SK-N-DZ (cell line): ENCODE measurements around the gene FNDC8.
"Not testable (repeated sequence)": the region's sequence is repeated elsewhere in the genome, so short reads cannot be mapped to it uniquely, and the experiment has no call there.

Source experiments
- DNase-seq: peaks from one replicate; pipeline ENCODE4 v3.0.0-alpha.2; 2015; ENCODE audit warnings: low spot score

Gene FNDC8

GRCh38 chr17:35141681-35142466, 20.5 kb downstream of the FNDC8 start, which contains the start of gene NLE1:
TSS of gene NLE1 (minus strand) at chr17:35142303. CDS start at chr17:35142275, 28 bp downstream.
- peak; percentile 85 for DNase-seq

DNA sequence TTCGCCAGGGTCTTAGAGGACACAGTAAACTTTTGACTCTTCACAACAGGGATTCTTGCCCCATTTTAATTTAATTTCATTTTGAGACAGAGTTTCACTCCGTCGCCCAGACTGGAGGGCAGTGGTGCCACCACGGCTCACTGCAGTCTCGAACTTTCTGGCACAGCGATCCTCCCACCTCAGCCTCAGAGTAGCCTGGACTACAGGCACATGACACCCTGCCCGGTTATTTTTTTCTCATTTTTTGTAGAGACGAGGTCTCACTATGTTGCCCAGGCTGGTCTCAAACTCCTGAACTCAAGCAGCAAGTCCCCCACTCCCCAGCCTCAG, 21.0 kb downstream of the FNDC8 start:
- no peak for DNase-seq

DNA sequence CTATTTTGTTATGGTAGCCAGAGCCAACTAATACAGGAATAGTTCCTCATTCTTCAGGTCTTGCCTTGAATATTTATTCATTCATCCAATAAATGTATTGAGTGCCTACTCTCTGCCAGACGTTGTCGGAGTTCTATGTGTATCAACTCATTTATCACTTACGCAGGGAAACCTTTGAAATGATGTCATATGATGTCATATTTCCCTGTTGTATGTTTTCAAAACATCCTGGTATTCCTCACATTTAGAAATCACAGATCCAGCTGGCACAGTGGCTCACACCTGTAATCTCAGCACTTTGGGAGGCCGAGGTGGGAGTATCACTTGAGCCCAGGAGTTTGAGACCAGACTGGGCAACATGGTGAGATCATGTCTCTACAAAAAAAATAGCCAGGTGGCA, 23.4 kb downstream of the FNDC8 start:
- no peak for DNase-seq

GRCh38 chr17:35146214-35146833, 24.9 kb downstream of the FNDC8 start:
- no peak for DNase-seq

DNA sequence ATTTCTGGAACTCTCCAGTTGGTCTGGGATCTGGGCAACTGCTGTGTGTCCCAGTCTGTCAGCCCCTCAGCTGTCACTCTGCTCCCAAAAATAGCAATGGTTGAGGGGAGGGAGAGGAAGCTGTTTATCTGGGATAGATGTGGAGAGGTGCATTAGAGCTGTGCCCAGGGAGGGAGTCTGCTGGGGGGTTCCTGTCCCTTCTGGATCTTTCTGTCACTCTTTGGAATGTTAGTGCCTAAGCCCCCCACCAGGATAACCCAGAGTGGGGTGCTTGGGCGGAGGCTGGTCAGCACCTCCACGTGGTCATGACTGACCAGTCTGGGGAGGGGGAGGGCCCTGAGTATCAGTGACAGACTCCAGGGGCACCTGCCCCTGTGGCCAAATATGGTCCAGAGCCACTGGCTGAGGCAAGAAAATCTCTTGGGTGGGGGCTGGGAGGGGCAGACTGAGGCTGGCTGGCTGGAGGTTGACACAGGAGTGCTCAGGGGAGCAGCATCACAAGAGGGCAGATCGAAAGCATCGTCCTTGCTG, 26.0 kb downstream of the FNDC8 start, which contains the start of gene UNC45B:
UNC45B (plus strand) TSS at position 443 of the 531 bp plus-strand sequence. CDS start 447 bp downstream, outside the sequence.
- no peak for DNase-seq

GRCh38 chr17:35148144-35148543, 26.7 kb downstream of the FNDC8 start:
- DNase-seq, result no peak

DNA sequence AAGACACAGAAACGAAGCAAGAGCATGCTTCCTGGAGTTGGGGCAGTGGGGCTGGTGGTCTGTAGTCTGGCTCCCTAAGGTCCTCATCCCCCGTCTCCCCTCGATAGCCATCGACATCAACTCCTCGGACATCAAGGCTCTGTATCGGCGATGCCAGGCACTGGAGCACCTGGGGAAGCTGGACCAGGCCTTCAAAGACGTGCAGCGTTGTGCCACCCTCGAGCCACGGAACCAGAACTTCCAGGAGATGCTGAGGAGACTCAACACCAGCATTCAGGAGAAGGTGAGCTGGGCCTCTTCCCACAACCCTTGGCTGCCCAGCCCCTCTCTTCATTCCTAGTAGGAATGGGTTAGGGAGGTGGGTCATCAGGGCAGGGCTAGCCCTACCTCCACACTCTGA, 28.5 kb downstream of the FNDC8 start:
- no peak for DNase-seq

- DNase-seq, result not testable (repeated sequence)
Measured at GRCh38 chr17:35151080-35151479, 29.7 kb downstream of the FNDC8 start.

DNA sequence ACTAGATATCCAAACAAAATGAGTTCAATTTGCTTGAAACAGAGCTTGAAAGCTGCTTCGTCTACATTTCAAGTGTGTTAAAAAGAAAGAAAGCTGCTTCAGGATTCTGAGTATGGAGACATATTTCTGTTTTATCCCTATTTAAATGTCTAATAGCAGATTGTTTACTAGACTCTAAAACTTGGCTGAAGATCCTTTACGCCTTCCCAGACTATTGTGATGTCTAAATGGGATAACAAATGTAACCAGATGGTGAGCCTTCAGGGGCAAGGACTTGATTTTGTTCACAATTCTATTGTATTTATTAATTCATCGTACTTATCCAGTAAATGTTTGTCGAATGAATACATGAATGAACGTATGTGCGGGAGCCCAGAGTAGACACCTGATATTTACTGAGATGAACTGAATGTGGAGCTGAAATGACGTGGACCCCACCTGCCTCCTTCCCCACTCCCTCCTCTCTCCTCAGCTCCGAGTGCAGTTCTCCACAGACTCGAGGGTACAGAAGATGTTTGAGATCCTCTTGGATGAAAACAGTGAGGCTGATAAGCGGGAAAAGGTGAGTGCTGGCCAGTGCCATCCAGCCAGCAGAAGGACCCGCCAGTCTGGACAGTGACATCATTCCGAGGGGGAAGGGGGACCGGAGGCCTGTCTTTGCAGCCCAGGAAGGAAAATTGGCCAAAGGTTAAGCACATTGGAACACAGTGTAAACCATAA, 31.2 kb downstream of the FNDC8 start:
- DNase-seq, result no peak

DNA sequence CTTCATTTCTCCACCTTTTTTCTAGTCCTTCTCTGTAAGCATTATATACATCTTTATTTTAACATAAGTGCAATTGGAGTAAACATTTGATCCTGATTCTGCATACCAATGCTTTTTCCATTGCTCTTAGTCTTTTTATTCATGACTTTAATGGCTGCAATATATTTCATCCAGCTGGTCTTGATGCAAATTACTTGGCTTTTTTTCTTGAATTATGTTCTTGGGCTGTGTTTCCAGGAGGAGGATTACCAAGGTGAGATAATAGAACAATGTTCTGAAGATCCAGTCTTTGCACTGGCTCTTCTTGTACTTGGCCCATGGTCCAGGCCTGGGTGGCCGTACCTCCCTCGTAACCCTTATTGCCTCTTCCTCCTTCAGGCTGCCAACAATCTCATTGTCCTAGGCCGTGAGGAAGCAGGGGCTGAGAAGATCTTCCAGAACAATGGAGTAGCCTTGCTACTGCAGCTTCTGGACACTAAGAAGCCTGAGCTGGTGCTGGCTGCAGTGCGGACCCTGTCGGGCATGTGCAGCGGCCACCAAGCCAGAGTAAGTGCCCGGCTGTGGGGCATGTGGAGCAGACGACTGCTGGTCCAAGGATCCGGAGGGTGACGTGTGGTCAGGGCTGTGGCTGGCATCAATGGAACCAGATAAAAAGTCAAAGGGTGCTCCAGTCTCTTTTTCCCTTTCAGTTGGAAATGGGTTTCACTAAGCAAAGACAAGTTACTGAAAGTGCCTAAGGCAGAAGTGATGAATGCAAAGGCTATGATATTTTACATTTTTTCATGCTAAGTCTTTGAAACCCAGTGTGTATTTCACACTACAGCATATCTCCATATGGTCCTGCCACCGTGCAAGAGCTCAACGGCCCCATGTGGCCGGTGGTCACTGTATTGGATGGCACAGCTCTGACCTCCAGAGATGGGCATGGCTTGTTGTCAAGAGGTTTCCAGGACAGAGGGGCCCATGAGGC, 33.1 kb downstream of the FNDC8 start:
- no peak for DNase-seq

DNA sequence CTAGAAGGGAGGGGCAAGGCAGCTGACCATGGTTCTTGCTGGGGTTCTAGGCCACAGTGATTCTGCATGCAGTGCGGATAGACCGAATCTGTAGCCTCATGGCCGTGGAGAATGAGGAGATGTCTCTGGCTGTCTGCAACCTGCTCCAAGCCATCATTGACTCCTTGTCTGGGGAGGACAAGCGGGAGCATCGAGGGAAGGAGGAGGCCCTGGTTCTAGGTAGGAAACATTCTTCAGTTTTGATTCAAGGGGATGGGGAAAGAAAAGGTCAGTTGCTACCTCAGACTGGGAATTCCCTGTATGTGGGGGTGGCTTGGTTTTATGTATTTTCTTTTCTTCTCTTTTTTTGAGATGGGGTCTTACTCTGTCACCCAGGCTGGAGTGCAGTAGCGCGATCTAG, 33.8 kb downstream of the FNDC8 start:
- no peak for DNase-seq

DNA sequence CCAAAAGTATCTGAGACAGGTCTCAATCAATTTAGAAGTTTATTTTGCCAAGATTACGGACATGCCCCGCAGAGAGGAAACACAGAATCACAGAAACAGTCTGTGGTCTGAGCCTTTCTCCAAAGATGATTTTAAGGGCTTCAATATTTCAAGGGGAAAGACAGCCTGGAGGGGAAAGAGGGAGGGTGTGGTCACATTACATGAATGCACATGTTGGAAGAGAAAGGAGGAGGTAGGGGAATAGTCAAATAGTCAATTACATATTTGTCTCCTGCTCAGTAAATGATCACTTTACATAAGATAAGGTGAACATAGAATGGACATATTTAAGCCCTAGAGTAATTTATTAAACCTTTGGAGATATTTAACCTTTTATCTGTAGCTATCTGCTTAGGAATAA, 38.5 kb downstream of the FNDC8 start:
- no peak for DNase-seq

DNA sequence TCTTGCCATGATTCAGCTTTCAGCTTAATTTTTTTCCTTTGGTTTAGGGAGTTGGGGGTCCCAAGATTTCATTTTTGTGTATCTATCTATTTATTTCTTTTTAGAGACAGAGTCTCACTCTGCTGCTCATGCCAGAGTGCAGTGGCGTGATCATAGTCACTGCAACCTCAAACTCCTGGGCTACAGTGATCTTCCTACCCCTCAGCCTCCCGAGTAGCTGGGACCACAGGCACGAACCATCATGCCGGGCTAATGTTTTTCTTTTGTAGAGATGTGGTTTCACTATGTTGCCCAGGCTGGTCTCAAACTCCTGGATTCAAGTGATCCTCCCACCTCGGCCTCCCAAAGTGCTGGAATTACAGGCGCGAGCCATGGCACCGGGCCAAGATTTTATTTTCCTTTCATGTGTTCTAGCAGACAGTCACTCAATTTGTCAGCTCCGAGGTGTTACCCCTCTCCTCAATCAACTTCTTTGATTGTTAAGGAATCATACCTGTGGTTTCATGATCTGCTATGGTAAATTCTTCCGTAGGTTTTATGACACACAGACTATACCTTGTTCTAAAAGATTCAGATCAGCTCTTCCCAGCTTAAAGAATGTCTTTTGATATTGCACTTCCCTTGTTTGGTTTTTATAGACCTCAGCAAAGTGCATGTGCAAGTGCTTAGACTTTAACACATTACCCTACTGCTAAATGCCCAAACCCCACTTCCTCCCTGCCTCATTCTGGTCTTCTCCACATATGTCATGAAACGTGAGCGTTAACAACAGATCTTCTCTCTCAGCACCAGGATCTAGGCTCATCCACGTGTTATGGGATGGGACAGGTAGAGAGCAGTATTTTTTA, 39.2 kb downstream of the FNDC8 start:
- no peak for DNase-seq

DNA sequence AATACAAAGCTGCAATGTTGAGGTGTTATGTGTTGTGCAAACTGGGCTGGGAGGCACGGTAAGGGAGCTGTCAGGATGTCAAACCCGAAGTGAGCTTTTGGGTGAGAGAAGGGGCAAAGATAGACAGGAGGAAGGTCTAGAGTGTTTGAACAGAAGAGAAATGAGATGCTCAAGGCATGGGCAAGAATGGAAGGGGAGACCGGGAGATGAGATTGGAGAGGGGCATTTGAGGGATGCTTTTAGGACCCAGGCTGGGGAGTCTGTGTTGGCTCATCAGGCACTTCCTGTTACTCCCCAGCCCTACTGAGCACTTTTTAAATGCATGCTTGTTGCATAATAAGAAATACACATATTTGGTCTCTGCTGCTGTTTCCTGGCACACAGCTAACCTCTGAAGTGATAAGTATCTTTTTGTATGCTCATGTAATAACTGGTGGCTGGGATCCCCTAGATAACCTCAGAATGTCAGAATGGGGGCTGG, 39.9 kb downstream of the FNDC8 start:
- no peak for DNase-seq

- DNase-seq, result no peak
Measured at GRCh38 chr17:35162755-35163154, 41.3 kb downstream of the FNDC8 start.

DNA sequence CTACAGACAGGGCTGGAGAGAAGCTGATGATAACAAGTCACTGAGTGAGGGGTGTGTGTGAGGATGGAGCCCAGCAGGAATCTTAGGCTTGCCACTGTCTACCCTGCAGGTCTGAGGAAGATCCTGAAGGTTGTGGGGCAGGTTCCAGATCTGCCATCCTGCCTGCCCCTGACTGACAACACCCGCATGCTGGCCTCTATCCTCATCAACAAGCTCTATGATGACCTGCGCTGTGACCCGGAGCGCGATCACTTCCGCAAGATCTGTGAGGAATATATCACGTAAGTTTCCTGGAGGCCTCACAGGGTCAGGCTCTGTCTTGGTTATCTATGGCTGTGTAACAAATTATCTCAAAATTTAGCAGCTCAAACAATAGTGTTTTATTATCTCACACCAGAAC, 42.5 kb downstream of the FNDC8 start:
- DNase-seq, result no peak

DNA sequence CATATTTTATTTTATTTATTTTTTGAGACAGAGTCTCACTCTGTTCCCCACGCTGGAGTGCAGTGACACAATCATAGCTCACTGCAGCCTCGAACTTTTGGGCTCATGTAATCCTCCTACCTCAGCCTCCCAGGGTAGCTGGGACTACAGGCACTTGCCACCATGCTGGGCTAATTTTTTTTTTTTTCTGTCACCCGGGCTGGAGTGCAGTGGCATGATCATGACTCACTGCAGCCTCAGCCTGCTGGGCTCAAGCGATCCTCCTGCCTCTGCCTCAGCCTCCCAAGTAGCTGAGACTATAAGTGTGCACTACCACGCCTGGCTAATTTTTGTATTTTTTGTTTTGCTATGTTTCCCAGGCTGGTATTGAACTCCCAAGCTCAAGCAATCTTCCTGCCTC, 43.3 kb downstream of the FNDC8 start:
- no peak for DNase-seq

DNA sequence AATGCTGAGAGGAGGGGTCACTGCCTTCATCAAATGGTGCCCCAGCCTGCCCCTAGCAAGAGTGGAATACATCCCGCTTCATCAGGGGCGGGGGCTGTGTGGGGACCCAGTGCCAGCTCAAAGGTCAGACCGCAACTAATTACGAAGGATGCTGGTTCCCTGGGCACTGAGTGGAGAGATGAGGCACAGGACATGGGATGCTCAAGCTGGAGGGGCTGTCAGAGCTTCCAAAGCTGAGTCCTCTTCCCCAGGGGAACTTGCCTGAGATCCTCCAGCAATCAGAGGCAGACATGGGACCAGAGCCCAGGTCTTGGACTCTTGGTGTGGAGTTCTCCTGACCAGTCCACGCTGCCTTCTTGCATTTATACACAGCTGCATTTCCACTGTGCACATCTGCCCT, 45.1 kb downstream of the FNDC8 start:
- no peak for DNase-seq

GRCh38 chr17:35167046-35167445, 45.6 kb downstream of the FNDC8 start:
- DNase-seq, result no peak

- no peak for DNase-seq
Measured at GRCh38 chr17:35167666-35168065, 46.3 kb downstream of the FNDC8 start.
